ENCODE results near the gene TAS2R20. TPM values are rescaled to one million over a fixed set of nuclear protein-coding genes. Genes with fewer than 3 reads are reported as not detected.

TAS2R20 gene
- total RNA-seq, 1 donor from 2014 or later: 1.1 TPM

DNA sequence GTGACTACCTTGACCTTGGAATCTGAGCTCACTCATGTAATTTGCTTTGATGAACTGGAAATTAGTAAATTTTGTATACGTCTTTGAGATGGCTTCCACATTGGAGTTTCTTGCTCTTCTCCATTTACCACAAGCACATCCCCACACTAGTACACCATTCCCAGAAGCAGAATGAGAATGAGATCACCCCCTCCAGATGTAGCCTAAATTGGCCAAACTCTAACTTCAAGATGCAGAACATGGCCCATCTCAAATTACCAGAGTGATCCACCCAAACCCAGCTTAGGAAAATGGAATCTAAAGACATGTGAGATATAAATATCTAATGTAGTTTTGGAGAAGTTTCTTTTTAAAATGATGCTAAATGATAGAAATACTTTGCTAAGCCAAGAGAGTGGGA lies 9.5 kb upstream of the TAS2R20 start:
- H3K27me3 Mint-ChIP-seq (ENCODE audit: low read depth): no peaks in the 10 kb centered on the region
- H3K27ac Mint-ChIP-seq (ENCODE audit: unreplicated experiment): no peak overlapping the region
- TF ChIP-seq, protein P1, sequence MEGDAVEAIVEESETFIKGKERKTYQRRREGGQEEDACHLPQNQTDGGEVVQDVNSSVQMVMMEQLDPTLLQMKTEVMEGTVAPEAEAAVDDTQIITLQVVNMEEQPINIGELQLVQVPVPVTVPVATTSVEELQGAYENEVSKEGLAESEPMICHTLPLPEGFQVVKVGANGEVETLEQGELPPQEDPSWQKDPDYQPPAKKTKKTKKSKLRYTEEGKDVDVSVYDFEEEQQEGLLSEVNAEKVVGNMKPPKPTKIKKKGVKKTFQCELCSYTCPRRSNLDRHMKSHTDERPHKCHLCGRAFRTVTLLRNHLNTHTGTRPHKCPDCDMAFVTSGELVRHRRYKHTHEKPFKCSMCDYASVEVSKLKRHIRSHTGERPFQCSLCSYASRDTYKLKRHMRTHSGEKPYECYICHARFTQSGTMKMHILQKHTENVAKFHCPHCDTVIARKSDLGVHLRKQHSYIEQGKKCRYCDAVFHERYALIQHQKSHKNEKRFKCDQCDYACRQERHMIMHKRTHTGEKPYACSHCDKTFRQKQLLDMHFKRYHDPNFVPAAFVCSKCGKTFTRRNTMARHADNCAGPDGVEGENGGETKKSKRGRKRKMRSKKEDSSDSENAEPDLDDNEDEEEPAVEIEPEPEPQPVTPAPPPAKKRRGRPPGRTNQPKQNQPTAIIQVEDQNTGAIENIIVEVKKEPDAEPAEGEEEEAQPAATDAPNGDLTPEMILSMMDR (conservative IDR thresholded peaks at IDR 0.05): no peak
- no peaks in the 10 kb centered on the region for H3K36me3 Mint-ChIP-seq (ENCODE audit: low read depth)
- no peak for DNase-seq (ENCODE audit: low read depth, low spot score)
- no peak overlapping the region for H3K4me3 Mint-ChIP-seq
- no peaks in the 10 kb centered on the region for H3K9me3 Mint-ChIP-seq
- H3K4me1 Mint-ChIP-seq: no peaks in the 10 kb centered on the region

DNA sequence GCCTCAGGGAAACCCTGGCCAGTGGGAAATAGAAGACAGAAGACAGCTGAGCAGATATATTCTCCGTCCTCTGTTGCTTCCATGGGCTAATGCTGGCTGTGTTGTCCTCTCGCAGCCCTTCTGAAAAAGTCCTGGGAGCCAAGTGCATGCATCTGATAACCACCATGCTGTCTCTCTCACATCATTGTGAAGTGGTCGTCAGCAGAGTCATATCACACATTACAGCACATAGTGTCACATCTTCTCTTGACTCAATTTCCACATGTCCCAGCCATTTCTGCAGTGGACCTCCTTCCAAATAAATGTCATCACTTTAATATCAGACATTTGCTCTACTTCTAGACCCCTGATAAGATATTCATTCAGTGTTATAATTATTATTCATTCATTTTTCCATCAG lies 3.8 kb downstream of the TAS2R20 start:
- DNase-seq (ENCODE audit: low read depth, low spot score): no peak
- Mint-ChIP-seq H3K27me3 (ENCODE audit: low read depth) (no peaks in the 10 kb centered on the region), H3K27ac (ENCODE audit: unreplicated experiment) (no peak overlapping the region), H3K4me3 (no peak overlapping the region), H3K36me3 (ENCODE audit: low read depth) (peaks cover 23% of the 10 kb centered on the region), H3K4me1 (no peaks in the 10 kb centered on the region), H3K9me3 (peaks cover 9% of the 10 kb centered on the region)
- TF ChIP-seq, protein P1 (conservative IDR thresholded peaks at IDR 0.05): no peak

DNA sequence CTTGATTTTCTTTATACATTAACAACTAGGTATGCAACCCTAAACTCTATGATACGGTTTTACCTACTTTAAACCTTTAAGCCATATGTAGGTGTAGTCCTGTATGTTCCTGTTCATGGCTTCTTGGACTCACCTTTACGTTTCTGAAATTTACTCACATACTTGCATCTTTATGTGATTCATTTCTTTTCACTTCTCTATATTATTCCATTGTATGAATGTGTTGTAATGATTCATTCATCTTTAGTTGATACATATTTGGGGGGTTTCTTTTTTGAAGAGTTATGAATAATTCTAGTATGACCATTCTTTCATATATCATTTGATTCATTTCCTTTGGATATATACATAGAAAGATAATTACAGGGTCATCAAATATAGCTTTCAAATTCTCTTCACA lies 9.0 kb downstream of the TAS2R20 start:
- H3K9me3 Mint-ChIP-seq: peaks cover 9% of the 10 kb centered on the region
- no peak overlapping the region for H3K4me3 Mint-ChIP-seq
- TF ChIP-seq, protein P1 (conservative IDR thresholded peaks at IDR 0.05): no peak
- no peaks in the 10 kb centered on the region for H3K4me1 Mint-ChIP-seq
- DNase-seq (ENCODE audit: low read depth, low spot score): no peak
- H3K36me3 Mint-ChIP-seq (ENCODE audit: low read depth): peaks cover 17% of the 10 kb centered on the region
- no peak overlapping the region for H3K27ac Mint-ChIP-seq (ENCODE audit: unreplicated experiment)
- no peaks in the 10 kb centered on the region for H3K27me3 Mint-ChIP-seq (ENCODE audit: low read depth)

DNA sequence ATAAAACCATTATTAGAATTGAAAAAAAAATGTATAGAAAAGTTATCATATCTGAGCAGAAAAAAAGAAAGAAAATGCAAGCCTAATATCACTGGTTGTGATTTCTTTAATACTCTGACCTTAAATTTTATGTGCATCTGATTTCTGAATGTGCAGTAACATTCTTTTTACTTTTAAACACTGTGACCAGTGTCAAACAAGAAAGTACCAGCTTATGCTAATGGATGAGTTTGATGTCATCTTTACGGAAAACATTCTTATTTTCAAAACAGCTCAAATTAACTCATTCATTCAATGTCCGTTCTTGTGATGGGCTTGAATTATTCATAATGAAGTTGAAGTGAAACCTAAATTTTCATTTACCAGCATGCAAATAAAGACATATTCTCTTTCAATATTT lies 11.3 kb downstream of the TAS2R20 start, which contains the start of gene TAS2R50:
TAS2R50 (minus strand) TSS at position 101 of the 400 bp plus-strand sequence; CDS start at position 49, 52 bp downstream.
- H3K4me1 Mint-ChIP-seq: no peaks in the 10 kb centered on the region
- H3K9me3 Mint-ChIP-seq: peaks cover 9% of the 10 kb centered on the region
- H3K27ac Mint-ChIP-seq (ENCODE audit: unreplicated experiment): no peak within 1 kb of the TSS
- peaks cover 20% of the 10 kb centered on the region for H3K36me3 Mint-ChIP-seq (ENCODE audit: low read depth)
- TF ChIP-seq, protein P1 (conservative IDR thresholded peaks at IDR 0.05): no peak
- no peaks in the 10 kb centered on the region for H3K27me3 Mint-ChIP-seq (ENCODE audit: low read depth)
- DNase-seq (ENCODE audit: low read depth, low spot score): no peak
- no peak within 1 kb of the TSS for H3K4me3 Mint-ChIP-seq

DNA sequence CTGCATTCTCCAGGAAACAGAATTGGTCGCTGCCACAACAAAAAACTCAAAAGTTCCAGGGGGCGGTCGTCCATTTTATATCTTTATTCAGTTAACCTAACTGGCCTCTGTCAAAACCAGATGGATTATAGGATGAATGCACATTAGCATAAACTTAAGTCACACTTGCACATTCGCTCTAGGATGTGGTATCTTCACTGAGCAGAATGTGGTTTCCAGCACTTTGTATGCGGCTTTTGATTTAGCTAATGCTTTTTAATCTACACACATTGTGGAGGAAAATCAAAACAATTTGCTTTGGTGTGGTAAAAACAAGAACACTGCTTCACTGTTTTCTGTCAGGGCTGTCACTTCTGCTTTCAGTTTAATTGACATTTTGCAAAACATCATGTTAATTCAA lies 15.9 kb downstream of the TAS2R20 start:
- H3K4me1 Mint-ChIP-seq: no peaks in the 10 kb centered on the region
- DNase-seq (ENCODE audit: low read depth, low spot score): no peak
- H3K36me3 Mint-ChIP-seq (ENCODE audit: low read depth): peaks cover 13% of the 10 kb centered on the region
- H3K4me3 Mint-ChIP-seq: no peak overlapping the region
- H3K27ac Mint-ChIP-seq (ENCODE audit: unreplicated experiment): no peak overlapping the region
- TF ChIP-seq, protein P1 (conservative IDR thresholded peaks at IDR 0.05): no peak
- no peaks in the 10 kb centered on the region for H3K27me3 Mint-ChIP-seq (ENCODE audit: low read depth)
- H3K9me3 Mint-ChIP-seq: peaks cover 2% of the 10 kb centered on the region

DNA sequence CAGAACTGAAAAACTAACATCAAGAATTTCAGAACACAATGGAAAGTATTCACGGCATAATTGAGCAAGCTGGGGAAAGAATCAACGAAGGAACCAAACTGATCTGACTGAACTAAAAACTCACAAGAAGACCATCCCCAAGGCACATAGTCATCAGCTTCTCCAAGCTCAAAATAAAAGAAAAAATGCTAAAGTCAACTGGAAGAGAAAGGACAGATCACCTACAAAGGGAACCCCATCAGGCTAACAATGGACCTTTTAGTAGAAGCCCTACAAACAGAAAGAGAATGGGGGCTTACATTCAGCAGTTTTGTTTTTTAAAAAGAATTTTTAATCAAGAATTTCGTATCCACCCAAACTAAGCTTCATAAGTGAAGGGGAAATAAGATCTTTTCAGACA lies 23.1 kb downstream of the TAS2R20 start:
- Mint-ChIP-seq H3K4me3 (no peak overlapping the region), H3K9me3 (peaks cover 16% of the 10 kb centered on the region), H3K36me3 (ENCODE audit: low read depth) (peaks cover 20% of the 10 kb centered on the region), H3K4me1 (peaks cover 15% of the 10 kb centered on the region), H3K27me3 (ENCODE audit: low read depth) (no peaks in the 10 kb centered on the region), H3K27ac (ENCODE audit: unreplicated experiment) (no peak overlapping the region)
- DNase-seq (ENCODE audit: low read depth, low spot score): no peak
- TF ChIP-seq, protein P1 (conservative IDR thresholded peaks at IDR 0.05): no peak

Measured in neural crest cell (in vitro differentiated cells).